HG03432 (cell line): Measurements from ENCODE around the gene ADIPOQ.
"Not testable (repeated sequence)": the region's sequence is repeated elsewhere in the genome, so short reads cannot be mapped to it uniquely, and the experiment has no call there.

Experiments
- ATAC-seq: cut with Tn5 transposase; IDR thresholded peaks from one replicate; pipeline ENCODE4 v1.9.1; 2021; ENCODE audit warnings: mild to moderate bottlenecking, moderate library complexity; ENCODE audit not compliant: unreplicated experiment

Gene ADIPOQ

GRCh38 chr3:186901135-186901734 is 58.7 kb downstream of the ADIPOQ start:
- no peak for ATAC-seq

GRCh38 chr3:186902154-186902553 is 59.6 kb downstream of the ADIPOQ start:
- ATAC-seq: no peak

GRCh38 chr3:186902713-186903112 is 60.2 kb downstream of the ADIPOQ start:
- ATAC-seq: no peak

GRCh38 chr3:186903676-186904075 is 61.2 kb downstream of the ADIPOQ start:
- ATAC-seq: not testable (repeated sequence)

GRCh38 chr3:186907075-186907474 is 64.6 kb downstream of the ADIPOQ start:
- ATAC-seq: not testable (repeated sequence)
